PC-3 (cell line): ENCODE measurements around the gene PTPRA. TPM values are rescaled to one million over a fixed set of nuclear protein-coding genes. Genes with fewer than 3 reads are reported as not detected.

ENCODE experiments used
- ATAC-seq: fragments of 200-7000 bp; cut with Tn5 transposase; 2 replicates; pipeline ENCODE4 v1.9.1; 2020; ENCODE audit warnings: mild to moderate bottlenecking, moderate library complexity
- BruUV-seq: library from RNA; stranded (reverse); fragments of 400-500 nt; replicated peaks from 2 replicates; lab custom pipeline; 2021; lab: Mats Ljungman, UMichigan
- CTCF ChIA-PET: fragments of 300-600 bp; sonication (Branson Sonifier 250); formaldehyde crosslinking; loops from one replicate; lab custom pipeline; 2022; ENCODE audit warnings: antibody characterized with exemption; lab: Charles Lee
- POLR2A ChIA-PET: fragments of 300-600 bp; sonication (Branson Sonifier 250); formaldehyde crosslinking; loops from one replicate; lab custom pipeline; 2022; ENCODE audit warnings: antibody characterized with exemption; ENCODE audit not compliant: unreplicated experiment; lab: Charles Lee
- DNase-seq: peaks from one replicate; pipeline ENCODE4 v3.0.0-alpha.2; 2015
- H2AFZ ChIP-seq: fragments of 300-600 bp; sonication (generic); 2 replicates; pipeline ENCODE4 v1.6.0; 2016; ENCODE audit warnings: antibody characterized with exemption, low read length
- H3F3A ChIP-seq: fragments of 300-600 bp; sonication (generic); one replicate; pipeline ENCODE4 v1.6.0; 2017; ENCODE audit warnings: antibody characterized with exemption, low read length, control low read depth, mild to moderate bottlenecking; ENCODE audit not compliant: unreplicated experiment
- H3K27ac ChIP-seq: fragments of 300-600 bp; sonication (generic); 2 replicates; pipeline ENCODE4 v1.5.1; 2016; ENCODE audit warnings: mild to moderate bottlenecking, low read length
- H3K27me3 ChIP-seq: fragments of 300-600 bp; sonication (generic); 2 replicates; pipeline ENCODE4 v1.6.1; 2016; ENCODE audit warnings: low read length, mixed read lengths
- H3K36me3 ChIP-seq: fragments of 300-600 bp; sonication (generic); 2 replicates; pipeline ENCODE4 v1.6.1; 2016; ENCODE audit warnings: low read depth, mixed run types, low read length, mixed read lengths
- H3K4me1 ChIP-seq: fragments of 300-600 bp; sonication (generic); 2 replicates; pipeline ENCODE4 v1.5.1; 2016; ENCODE audit warnings: low read length; ENCODE audit not compliant: insufficient read depth
- H3K4me2 ChIP-seq: fragments of 300-600 bp; sonication (generic); 2 replicates; pipeline ENCODE4 v1.6.0; 2016; ENCODE audit warnings: low read length
- H3K4me3 ChIP-seq: fragments of 300-600 bp; sonication (generic); 2 replicates; pipeline ENCODE4 v1.5.1; 2016; ENCODE audit warnings: mild to moderate bottlenecking, low read length, mixed read lengths
- H3K79me2 ChIP-seq: fragments of 300-600 bp; sonication (generic); 2 replicates; pipeline ENCODE4 v1.6.1; 2017; ENCODE audit warnings: low read length, mixed read lengths
- H3K9ac ChIP-seq: fragments of 300-600 bp; sonication (generic); 2 replicates; pipeline ENCODE4 v1.6.0; 2016; ENCODE audit warnings: mild to moderate bottlenecking, low read length
- H3K9me2 ChIP-seq: fragments of 300-600 bp; sonication (generic); replicated peaks from 2 replicates; pipeline ENCODE4 v1.6.1; 2016; ENCODE audit warnings: mixed run types, low read length, mixed read lengths
- H3K9me3 ChIP-seq: fragments of 300-600 bp; sonication (generic); 2 replicates; pipeline ENCODE4 v1.6.1; 2016; ENCODE audit warnings: low read length, mixed read lengths
- H4K20me1 ChIP-seq: fragments of 300-600 bp; sonication (generic); 2 replicates; pipeline ENCODE4 v1.6.1; 2016; ENCODE audit warnings: low read length, mixed read lengths
- EZH2 ChIP-seq: fragments of 300-600 bp; sonication (generic); IDR thresholded peaks from one replicate; pipeline ENCODE4 v1.6.1; 2017; ENCODE audit warnings: antibody characterized with exemption, mild to moderate bottlenecking, low read length; ENCODE audit not compliant: unreplicated experiment
- EZH2phosphoT487 ChIP-seq: fragments of 300-600 bp; sonication (generic); IDR thresholded peaks from 2 replicates; pipeline ENCODE4 v1.6.1; 2018; ENCODE audit warnings: mild to moderate bottlenecking, antibody characterized with exemption, low read length, borderline replicate concordance
- intact Hi-C: fragments of 100-400 bp; cut with micrococcal nuclease; formaldehyde crosslinking; loops from 2 replicates; pipeline ENCODE4 v1.9.0; 2023
- total RNA-seq: library from RNA; depleted of rRNA; stranded (reverse); fragments of >200 nt; gene quantifications from 2 replicates; pipeline ENCODE4 v1.2.3, GENCODE V29; 2014
- TF ChIP-seq, protein P1 (sequence below): fragments of 300-600 bp; sonication (generic); conservative IDR thresholded peaks from 2 replicates; pipeline ENCODE4 v1.5.1; 2017; ENCODE audit warnings: antibody characterized with exemption, low read depth, mild to moderate bottlenecking, low read length

Gene PTPRA
- total RNA-seq, 1 experiment from 2014 or later, result 35.0 TPM

GRCh38 chr20:2983508-2983907 is 110.2 kb downstream of the PTPRA start:
- peaks cover 16% of the 10 kb centered on the region for H3K4me1 ChIP-seq
- H3K4me2 ChIP-seq, result no peak overlapping the region

DNA sequence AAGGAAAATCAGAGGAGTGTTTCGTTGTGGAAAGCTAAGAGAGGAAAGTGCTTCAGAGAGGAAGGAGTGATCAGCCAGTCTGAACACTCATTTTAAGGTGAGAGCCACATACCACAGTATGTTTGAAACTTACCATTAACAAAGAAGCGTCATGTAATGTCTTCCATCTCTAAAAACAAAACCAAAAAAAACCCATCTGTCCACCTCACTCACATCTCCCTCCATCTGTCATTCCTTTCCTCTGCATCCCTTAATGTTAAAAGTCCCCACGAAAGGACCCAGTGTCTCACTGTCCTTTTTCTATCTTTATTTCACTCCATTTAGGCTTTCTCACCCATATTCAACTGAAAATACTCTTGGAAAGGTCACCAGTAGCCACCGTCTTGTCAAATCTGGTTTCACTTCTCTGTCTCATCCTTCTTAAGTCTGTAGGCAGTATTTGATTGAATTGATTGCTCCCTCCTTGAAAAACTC is 110.8 kb downstream of the PTPRA start:
- Histone ChIP-seq H3K4me1 (peaks cover 16% of the 10 kb centered on the region), H3K27me3 (no peaks in the 10 kb centered on the region), H3K36me3 (peaks cover 13% of the 10 kb centered on the region), H3F3A (no peaks in the 10 kb centered on the region), H2AFZ (no peak overlapping the region), H3K27ac (no peak overlapping the region), H3K4me3 (no peak overlapping the region), H3K4me2 (no peak overlapping the region), H3K79me2 (no peaks in the 10 kb centered on the region), H3K9me2 (no peaks in the 10 kb centered on the region), H3K9ac (no peak overlapping the region), H3K9me3 (no peaks in the 10 kb centered on the region), H4K20me1 (no peaks in the 10 kb centered on the region)
- TF ChIP-seq EZH2phosphoT487 (no peak), EZH2 (no peak)
- TF ChIP-seq, protein P1, sequence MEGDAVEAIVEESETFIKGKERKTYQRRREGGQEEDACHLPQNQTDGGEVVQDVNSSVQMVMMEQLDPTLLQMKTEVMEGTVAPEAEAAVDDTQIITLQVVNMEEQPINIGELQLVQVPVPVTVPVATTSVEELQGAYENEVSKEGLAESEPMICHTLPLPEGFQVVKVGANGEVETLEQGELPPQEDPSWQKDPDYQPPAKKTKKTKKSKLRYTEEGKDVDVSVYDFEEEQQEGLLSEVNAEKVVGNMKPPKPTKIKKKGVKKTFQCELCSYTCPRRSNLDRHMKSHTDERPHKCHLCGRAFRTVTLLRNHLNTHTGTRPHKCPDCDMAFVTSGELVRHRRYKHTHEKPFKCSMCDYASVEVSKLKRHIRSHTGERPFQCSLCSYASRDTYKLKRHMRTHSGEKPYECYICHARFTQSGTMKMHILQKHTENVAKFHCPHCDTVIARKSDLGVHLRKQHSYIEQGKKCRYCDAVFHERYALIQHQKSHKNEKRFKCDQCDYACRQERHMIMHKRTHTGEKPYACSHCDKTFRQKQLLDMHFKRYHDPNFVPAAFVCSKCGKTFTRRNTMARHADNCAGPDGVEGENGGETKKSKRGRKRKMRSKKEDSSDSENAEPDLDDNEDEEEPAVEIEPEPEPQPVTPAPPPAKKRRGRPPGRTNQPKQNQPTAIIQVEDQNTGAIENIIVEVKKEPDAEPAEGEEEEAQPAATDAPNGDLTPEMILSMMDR, result no peak
- no TSS peak for BruUV-seq
- ChIA-PET POLR2A (no interaction called here), CTCF (interaction anchor here (0.6 kb wide), 1 partner anchor 16 kb away, joined by 5 read pairs; no protein-coding TSS in a partner anchor)
- ATAC-seq, result no peak
- no peak for DNase-seq
- intact Hi-C loops, result no loop called here

More at GRCh38 chr20:2983508-2983907, 110.2 kb downstream of the PTPRA start:
- H3K4me3 ChIP-seq, result no peak overlapping the region
- intact Hi-C loops, result no loop called here
- H3K9me3 ChIP-seq, result no peaks in the 10 kb centered on the region
- no peaks in the 10 kb centered on the region for H3K79me2 ChIP-seq
- no peaks in the 10 kb centered on the region for H3F3A ChIP-seq
- H3K9me2 ChIP-seq, result no peaks in the 10 kb centered on the region
- no peak overlapping the region for H3K27ac ChIP-seq
- no peak overlapping the region for H2AFZ ChIP-seq
- no TSS peak for BruUV-seq
- no peak for ATAC-seq
- TF ChIP-seq, protein P1, result no peak
- TF ChIP-seq EZH2phosphoT487 (no peak), EZH2 (no peak)
- no peaks in the 10 kb centered on the region for H4K20me1 ChIP-seq
- H3K9ac ChIP-seq, result no peak overlapping the region
- ChIA-PET POLR2A (no interaction called here), CTCF (no interaction called here)
- DNase-seq, result no peak
- peaks cover 11% of the 10 kb centered on the region for H3K36me3 ChIP-seq
- no peaks in the 10 kb centered on the region for H3K27me3 ChIP-seq

GRCh38 chr20:2984956-2985661 is 111.8 kb downstream of the PTPRA start:
- no peak overlapping the region for H3K27ac ChIP-seq
- no peaks in the 10 kb centered on the region for H4K20me1 ChIP-seq
- H3F3A ChIP-seq, result no peaks in the 10 kb centered on the region
- ATAC-seq (peak; percentile 60), DNase-seq (peak; percentile 46)
- intact Hi-C loops, result no loop called here
- TF ChIP-seq EZH2phosphoT487, result no peak
- TF ChIP-seq, protein P1, result no peak
- TF ChIP-seq EZH2, result no peak
- H3K9me2 ChIP-seq, result no peaks in the 10 kb centered on the region
- POLR2A ChIA-PET, result no interaction called here
- peaks cover 13% of the 10 kb centered on the region for H3K36me3 ChIP-seq
- peak overlapping the region; percentile 15 for H3K4me2 ChIP-seq
- no peak overlapping the region for H3K9ac ChIP-seq
- H2AFZ ChIP-seq, result no peak overlapping the region
- no peaks in the 10 kb centered on the region for H3K79me2 ChIP-seq
- BruUV-seq, result no TSS peak
- H3K9me3 ChIP-seq, result no peaks in the 10 kb centered on the region
- no peak overlapping the region for H3K4me3 ChIP-seq
- CTCF ChIA-PET, result no interaction called here
- H3K27me3 ChIP-seq, result no peaks in the 10 kb centered on the region
- H3K4me1 ChIP-seq, result peaks cover 16% of the 10 kb centered on the region
